Measurements from ENCODE around the gene RFESD. TPM values are rescaled to one million over a fixed set of nuclear protein-coding genes. Genes with fewer than 3 reads are reported as not detected.
"Not testable (repeated sequence)": the region's sequence is repeated elsewhere in the genome, so short reads cannot be mapped to it uniquely, and the experiment has no call there.

Gene RFESD
- total and polyA plus RNA-seq, 2 of the 4 experiments (the other 2 are of a cell fraction), result 1.5 to 2.7 TPM

GRCh38 chr5:95646226-95646568, 380 bp upstream of the RFESD start:
- Histone ChIP-seq H2BK20ac (ENCODE audit: low read depth, low read length) (0 out of 2 replicates have a peak overlapping the region, but pooled peaks have one; percentile 68), H2AFZ (replicated peaks; ENCODE audit: low read length, poor library complexity) (peak overlapping the region; percentile 94), H3K4me3 (ENCODE audit: insufficient read depth, low read depth, low read length) (peak overlapping the region; percentile 55; the same call in 1 of the 2 replicates), H3K4ac (ENCODE audit: low read depth, low read length) (peak overlapping the region; percentile 61), H2BK120ac (ENCODE audit: low read depth, low read length) (peak overlapping the region; percentile 32; the same call in 1 of the 2 replicates), H4K8ac (ENCODE audit: low read depth in 2 of 2, low read length in 2 of 2) (peak overlapping the region; percentile 39 to 86), H3K4me2 (ENCODE audit: low read depth, low read length) (peak overlapping the region; percentile 41)
- H3K14ac ChIP-seq (replicated peaks; ENCODE audit: low read depth, low read length); H3K36me3 ChIP-seq (ENCODE audit: control insufficient read depth, insufficient read depth, low read length); BruUV-seq (replicated peaks); H4K5ac ChIP-seq (ENCODE audit: low read depth, low read length); H3K4me1 ChIP-seq (ENCODE audit: control insufficient read depth, insufficient read depth, low read length); H3K18ac ChIP-seq (ENCODE audit: low read depth, low read length); H2BK5ac ChIP-seq (ENCODE audit: low read depth, low read length, poor library complexity, severe bottlenecking); DNase-seq; H2AK5ac ChIP-seq (ENCODE audit: low read depth, low read length); H3K79me1 ChIP-seq (ENCODE audit: low read depth in 1 of 2, low read length in 2 of 2); H2BK15ac ChIP-seq (ENCODE audit: low read depth, low read length); H2AK9ac ChIP-seq (replicated peaks; ENCODE audit: low read depth, low read length, poor library complexity); H3K27me3 ChIP-seq (ENCODE audit: control insufficient read depth, insufficient read depth, low read length); H3K9ac ChIP-seq (ENCODE audit: low read depth, low read length); ATAC-seq (ENCODE audit: low read depth); H4K20me1 ChIP-seq (ENCODE audit: insufficient read depth, low read length); H3K9me1 ChIP-seq (ENCODE audit: insufficient read depth, low read length); dilution Hi-C loops (cut with HindIII; ENCODE audit: low sequenced_read_pairs, unreplicated experiment); H3K9me3 ChIP-seq (ENCODE audit: control insufficient read depth, insufficient read depth, low read length); H3K27ac ChIP-seq (ENCODE audit: insufficient read depth, low read length); H3K23ac ChIP-seq (ENCODE audit: low read depth, low read length); H3K56ac ChIP-seq (ENCODE audit: extremely low read depth, insufficient read depth, low read length); H4K91ac ChIP-seq (ENCODE audit: insufficient read depth, low read depth, low read length): not testable (repeated sequence)
- ChIA-PET POLR2A (ENCODE audit: unreplicated experiment) (interaction anchor here (0.7 kb wide), 2 partner anchors 92 to 176 kb away, joined by 3 to 4 read pairs; partner anchors contain the start of gene GLRX), CTCF (interaction anchor here (1.1 to 1.4 kb wide), 3 partner anchors 135 to 201 kb away, joined by 3 to 4 read pairs (median 4); no protein-coding TSS in a partner anchor)
- intact Hi-C loops (cut with micrococcal nuclease) (loop anchor here (5.0 to 10.0 kb wide), 2 partner anchors 86 to 959 kb away; partner anchors contain the start of gene RHOBTB3), in situ Hi-C loops (cut with MboI; ENCODE audit: low sequenced_read_pairs) (loop anchor here (25.0 kb wide), 1 partner anchor 666 kb away; no protein-coding TSS in a partner anchor)
- WGBS, 2 experiments (ENCODE audit: extremely low coverage in 2 of 2, insufficient read length in 1 of 2), result no CpG with 5 or more reads among the region's 17 CpGs

All from IMR-90 (cell line).